IPS-20b (cell line): ENCODE data around the gene TGFB2.

Experiments
- H3K27ac ChIP-seq: one replicate; pipeline ENCODE4 v1.5.1; 2013; ENCODE audit warnings: low read length
- H3K27me3 ChIP-seq: 2 replicates; pipeline ENCODE4 v1.6.1; 2013; ENCODE audit warnings: mild to moderate bottlenecking, low read length, inconsistent platforms; ENCODE audit not compliant: insufficient read depth
- H3K36me3 ChIP-seq: 2 replicates; pipeline ENCODE4 v1.6.1; 2013; ENCODE audit warnings: low read depth, mild to moderate bottlenecking, inconsistent platforms, low read length, moderate library complexity; ENCODE audit not compliant: insufficient read depth
- H3K4me1 ChIP-seq: 2 replicates; pipeline ENCODE4 v1.6.1; 2013; ENCODE audit warnings: mild to moderate bottlenecking, control low read depth, inconsistent platforms, low read length, moderate library complexity; ENCODE audit not compliant: insufficient read depth
- H3K4me3 ChIP-seq: 2 replicates; pipeline ENCODE4 v1.5.1; 2013; ENCODE audit warnings: mild to moderate bottlenecking, low read length, inconsistent platforms
- H3K9ac ChIP-seq: 2 replicates; pipeline ENCODE4 v1.6.1; 2013; ENCODE audit warnings: low read depth, mild to moderate bottlenecking, inconsistent platforms, low read length, moderate library complexity
- H3K9me3 ChIP-seq: 2 replicates; pipeline ENCODE4 v1.6.1; 2013; ENCODE audit warnings: mild to moderate bottlenecking, low read depth, low read length, inconsistent platforms; ENCODE audit not compliant: insufficient read depth

TGFB2 gene

DNA sequence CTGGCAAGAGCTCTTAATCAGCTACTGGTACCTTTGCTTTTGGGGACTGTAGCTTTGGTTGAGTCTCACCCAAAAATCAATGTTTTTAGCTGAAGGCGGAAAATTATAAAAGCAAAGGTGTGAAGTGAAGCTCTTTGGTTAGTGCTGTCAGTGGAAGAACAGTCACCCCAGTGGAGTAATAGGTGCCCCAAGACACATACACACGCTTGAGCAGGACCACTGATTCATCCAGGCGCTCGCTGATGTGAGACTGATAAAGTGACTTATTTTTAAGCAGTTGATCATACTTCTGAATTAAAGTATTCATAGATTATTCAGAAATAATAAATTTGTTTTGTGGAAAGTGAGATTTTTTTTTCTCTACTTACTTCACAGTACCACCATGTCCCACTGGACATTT is 37.1 kb downstream of the TGFB2 start:
- Histone ChIP-seq H3K9me3 (no peaks in the 10 kb centered on the region), H3K4me1 (no peaks in the 10 kb centered on the region), H3K27me3 (no peaks in the 10 kb centered on the region), H3K27ac (no peak overlapping the region), H3K36me3 (no peaks in the 10 kb centered on the region), H3K4me3 (no peak overlapping the region), H3K9ac (no peak overlapping the region)

DNA sequence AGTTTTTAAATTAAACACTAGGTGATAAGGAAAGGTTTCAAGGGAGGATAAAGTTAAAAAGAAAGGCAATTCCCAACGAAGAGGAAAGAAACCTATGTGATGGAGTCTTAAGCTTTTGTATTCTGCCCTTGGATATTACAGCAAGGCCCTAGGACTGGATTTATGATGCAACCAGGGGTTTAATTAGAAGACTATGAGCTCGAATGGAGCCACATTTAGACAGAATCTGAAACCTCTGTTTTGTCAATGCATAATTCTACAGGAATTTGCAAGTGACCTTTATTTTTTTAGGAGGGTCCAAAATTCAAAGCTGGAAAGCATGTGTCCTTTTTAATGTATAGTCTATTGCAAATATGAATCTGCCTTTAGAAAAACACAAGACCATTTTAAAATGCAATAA is 37.9 kb downstream of the TGFB2 start:
- Histone ChIP-seq H3K9ac (no peak overlapping the region), H3K27ac (no peak overlapping the region), H3K4me1 (no peaks in the 10 kb centered on the region), H3K36me3 (no peaks in the 10 kb centered on the region), H3K4me3 (no peak overlapping the region), H3K9me3 (no peaks in the 10 kb centered on the region), H3K27me3 (no peaks in the 10 kb centered on the region)

DNA sequence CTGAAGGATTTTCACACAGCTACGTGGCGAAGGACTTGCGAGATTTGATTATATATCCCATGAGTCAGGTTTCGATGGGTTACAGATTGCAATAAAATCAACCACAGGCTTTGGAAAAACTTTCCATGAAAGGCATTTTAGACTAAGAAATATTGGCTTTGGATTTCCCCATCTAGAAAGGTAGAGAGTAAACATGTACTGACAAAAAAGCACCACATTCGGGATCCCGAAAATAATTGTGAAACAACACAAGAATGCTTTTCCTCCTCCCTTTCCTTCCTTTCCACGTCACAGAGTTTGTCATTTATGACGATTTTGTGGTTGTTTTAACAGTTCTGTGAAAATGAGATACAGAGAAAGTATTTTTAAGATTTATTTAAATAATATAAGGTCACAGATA is 38.5 kb downstream of the TGFB2 start:
- no peaks in the 10 kb centered on the region for H3K27me3 ChIP-seq
- no peaks in the 10 kb centered on the region for H3K9me3 ChIP-seq
- no peak overlapping the region for H3K27ac ChIP-seq
- H3K4me1 ChIP-seq = no peaks in the 10 kb centered on the region
- H3K4me3 ChIP-seq = no peak overlapping the region
- H3K36me3 ChIP-seq = no peaks in the 10 kb centered on the region
- no peak overlapping the region for H3K9ac ChIP-seq

DNA sequence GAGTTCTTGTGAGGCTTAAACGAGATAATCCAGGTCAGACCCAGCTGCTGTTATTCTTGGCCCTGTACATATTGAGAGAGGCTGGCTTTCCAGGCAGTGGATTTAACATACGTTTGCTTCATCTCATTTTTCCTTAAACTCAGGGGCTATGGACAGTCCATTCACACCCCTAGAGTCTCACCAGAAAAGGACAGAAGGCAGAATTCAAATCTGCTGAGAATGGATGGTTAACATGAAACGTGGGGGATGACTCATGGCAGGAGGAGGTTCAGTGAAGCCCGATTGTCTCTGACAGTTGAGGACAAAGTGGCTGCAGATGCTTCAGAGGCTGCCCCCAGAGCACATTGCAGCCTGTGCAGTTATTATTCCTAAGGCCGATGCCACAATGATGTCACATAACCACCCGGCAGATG is 39.5 kb downstream of the TGFB2 start:
- H3K36me3 ChIP-seq = no peaks in the 10 kb centered on the region
- no peak overlapping the region for H3K27ac ChIP-seq
- H3K27me3 ChIP-seq = no peaks in the 10 kb centered on the region
- no peak overlapping the region for H3K4me3 ChIP-seq
- H3K9ac ChIP-seq = no peak overlapping the region
- H3K4me1 ChIP-seq = no peaks in the 10 kb centered on the region
- H3K9me3 ChIP-seq = no peaks in the 10 kb centered on the region

DNA sequence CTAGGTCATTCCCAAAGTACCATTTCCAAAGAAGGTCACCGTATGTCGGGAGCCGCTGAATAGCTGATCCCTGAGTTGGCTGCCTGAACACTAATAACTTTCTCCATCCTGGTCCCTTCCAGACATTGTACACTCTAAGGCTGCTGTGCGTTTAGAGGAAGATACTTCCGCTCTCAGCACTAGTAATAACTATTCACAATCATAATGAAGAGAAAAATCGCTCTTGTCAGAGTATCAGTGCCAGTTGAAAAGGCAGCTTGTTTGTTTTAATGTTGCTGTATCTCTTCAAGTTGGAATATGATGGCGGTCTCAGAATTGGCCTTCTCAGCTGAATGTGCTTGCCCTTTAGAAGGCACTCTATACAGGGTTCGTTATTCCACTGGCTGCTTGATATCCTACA is 43.5 kb downstream of the TGFB2 start:
- Histone ChIP-seq H3K9ac (no peak overlapping the region), H3K4me1 (no peaks in the 10 kb centered on the region), H3K27ac (no peak overlapping the region), H3K4me3 (no peak overlapping the region), H3K9me3 (no peaks in the 10 kb centered on the region), H3K36me3 (no peaks in the 10 kb centered on the region), H3K27me3 (no peaks in the 10 kb centered on the region)

- H3K36me3 ChIP-seq = no peaks in the 10 kb centered on the region
- no peaks in the 10 kb centered on the region for H3K9me3 ChIP-seq
- no peak overlapping the region for H3K4me3 ChIP-seq
- no peak overlapping the region for H3K9ac ChIP-seq
- no peaks in the 10 kb centered on the region for H3K27me3 ChIP-seq
- no peak overlapping the region for H3K27ac ChIP-seq
- H3K4me1 ChIP-seq = no peaks in the 10 kb centered on the region
Measured at GRCh38 chr1:218390618-218391017, 45.5 kb downstream of the TGFB2 start.

GRCh38 chr1:218392780-218393179 is 47.6 kb downstream of the TGFB2 start:
- H3K9ac ChIP-seq = no peak overlapping the region
- no peak overlapping the region for H3K4me3 ChIP-seq
- no peaks in the 10 kb centered on the region for H3K9me3 ChIP-seq
- no peaks in the 10 kb centered on the region for H3K36me3 ChIP-seq
- no peaks in the 10 kb centered on the region for H3K27me3 ChIP-seq
- no peak overlapping the region for H3K27ac ChIP-seq
- H3K4me1 ChIP-seq = no peaks in the 10 kb centered on the region

DNA sequence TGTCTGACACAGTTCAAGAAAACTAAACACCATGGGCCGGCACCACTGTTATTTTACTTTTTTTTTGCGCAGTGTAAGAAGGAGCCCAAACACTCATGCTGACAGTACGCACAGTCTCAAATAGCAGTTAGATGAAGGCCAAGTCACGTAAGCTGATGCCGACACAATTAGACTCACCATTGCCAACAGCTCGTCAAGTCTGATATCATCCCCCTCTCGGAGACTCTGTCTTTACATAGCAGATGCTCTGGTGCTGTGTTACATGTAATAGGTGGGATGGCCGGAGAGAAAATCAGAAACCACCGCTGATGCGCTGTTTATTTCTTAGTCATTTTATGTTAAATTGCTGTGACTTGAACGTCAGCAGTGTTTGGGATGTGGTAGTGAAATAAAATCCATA is 49.3 kb downstream of the TGFB2 start:
- Histone ChIP-seq H3K4me3 (no peak overlapping the region), H3K4me1 (no peaks in the 10 kb centered on the region)

GRCh38 chr1:218394989-218395388 is 49.9 kb downstream of the TGFB2 start:
- H3K4me3 ChIP-seq = no peak overlapping the region
- H3K36me3 ChIP-seq = no peaks in the 10 kb centered on the region
- H3K27me3 ChIP-seq = no peaks in the 10 kb centered on the region
- no peaks in the 10 kb centered on the region for H3K4me1 ChIP-seq
- H3K27ac ChIP-seq = no peak overlapping the region
- H3K9ac ChIP-seq = no peak overlapping the region
- H3K9me3 ChIP-seq = no peaks in the 10 kb centered on the region

More for the DNA sequence above, 49.3 kb downstream of the TGFB2 start:
- Histone ChIP-seq H3K27me3 (no peaks in the 10 kb centered on the region), H3K9me3 (no peaks in the 10 kb centered on the region), H3K36me3 (no peaks in the 10 kb centered on the region), H3K9ac (no peak overlapping the region), H3K27ac (no peak overlapping the region)

DNA sequence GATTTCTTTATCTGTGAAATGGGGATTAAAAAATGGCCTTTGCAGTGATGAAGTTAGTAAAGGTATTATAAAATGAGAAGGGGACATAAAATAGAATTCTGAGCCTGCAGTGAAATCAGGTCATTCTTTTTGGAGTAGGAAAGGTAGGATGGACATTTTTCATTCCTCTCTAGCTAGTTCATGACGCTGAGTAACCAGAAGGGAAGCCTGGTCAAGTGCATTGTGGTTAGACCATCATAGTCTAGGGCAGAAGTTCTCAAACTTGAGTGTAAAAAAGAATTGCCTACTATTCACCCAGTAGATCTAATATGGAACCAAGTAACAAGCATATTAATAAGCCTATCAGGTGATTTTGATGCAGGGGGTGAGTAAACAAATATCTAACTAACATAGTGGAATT is 50.8 kb downstream of the TGFB2 start:
- no peaks in the 10 kb centered on the region for H3K4me1 ChIP-seq

DNA sequence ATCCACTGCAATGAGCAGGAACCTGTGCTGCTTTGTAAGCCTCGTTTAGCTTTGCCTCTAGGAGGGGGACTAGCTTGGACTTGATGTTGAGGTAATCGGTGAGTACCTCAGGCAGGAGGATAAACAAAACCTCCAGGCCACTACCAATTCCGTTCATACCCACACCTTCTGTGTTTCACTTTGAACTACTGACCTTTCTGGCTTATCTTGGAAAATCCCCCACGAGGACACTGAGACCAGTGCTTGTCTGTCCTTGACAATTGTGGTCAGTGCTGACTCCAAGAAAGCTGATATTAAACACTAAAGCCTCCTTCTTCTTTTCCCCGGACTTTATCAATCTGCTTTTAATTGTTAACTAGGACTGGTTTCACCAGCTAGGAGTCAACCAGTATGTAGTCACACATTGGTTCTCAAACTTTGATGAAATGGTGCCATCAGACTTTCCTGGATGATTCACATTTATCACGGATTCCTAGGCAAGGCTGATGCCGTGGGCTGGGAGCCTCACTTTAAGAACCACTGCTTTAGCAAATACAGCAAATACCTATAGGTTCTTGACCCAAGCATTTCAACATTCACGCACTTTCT is 52.7 kb downstream of the TGFB2 start:
- Histone ChIP-seq H3K9ac (no peak overlapping the region), H3K4me1 (peaks cover 6% of the 10 kb centered on the region; the same call in 1 of the 2 replicates), H3K27me3 (no peaks in the 10 kb centered on the region), H3K4me3 (no peak overlapping the region), H3K36me3 (no peaks in the 10 kb centered on the region), H3K27ac (no peak overlapping the region), H3K9me3 (no peaks in the 10 kb centered on the region)

More for the DNA sequence above, 50.8 kb downstream of the TGFB2 start:
- Histone ChIP-seq H3K4me3 (no peak overlapping the region), H3K27ac (no peak overlapping the region), H3K27me3 (no peaks in the 10 kb centered on the region), H3K9me3 (no peaks in the 10 kb centered on the region), H3K36me3 (no peaks in the 10 kb centered on the region), H3K9ac (no peak overlapping the region)

DNA sequence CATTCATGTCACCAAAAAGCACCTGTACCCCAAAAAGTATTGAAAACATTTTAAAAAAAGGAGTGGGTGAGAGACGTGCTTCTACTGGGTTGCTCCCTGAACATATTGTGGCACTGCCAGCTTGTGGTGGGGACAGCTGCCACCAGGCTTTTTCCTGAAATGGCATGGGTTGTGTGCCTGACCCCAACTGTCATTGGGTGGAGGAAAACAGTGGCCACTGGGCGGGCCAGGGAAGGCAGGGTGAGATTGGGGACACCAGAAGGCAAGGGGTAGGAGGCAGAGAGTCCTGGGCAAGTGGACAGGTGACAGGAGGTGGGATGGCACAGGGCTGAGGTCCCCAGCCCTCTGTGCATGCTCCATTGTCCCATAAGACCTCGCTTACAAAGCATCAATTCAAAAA is 55.5 kb downstream of the TGFB2 start:
- Histone ChIP-seq H3K4me1 (peaks cover 7% of the 10 kb centered on the region; the same call in 1 of the 2 replicates), H3K9me3 (no peaks in the 10 kb centered on the region), H3K27ac (no peak overlapping the region), H3K9ac (no peak overlapping the region), H3K4me3 (no peak overlapping the region), H3K27me3 (no peaks in the 10 kb centered on the region), H3K36me3 (no peaks in the 10 kb centered on the region)
